ENCODE results near the gene DDAH2. TPM values are rescaled to one million over a fixed set of nuclear protein-coding genes. Genes with fewer than 3 reads are reported as not detected.
A peak's percentile ranks its signal among the peaks of the same experiment; 100 is the strongest.

DDAH2 gene
- total RNA-seq, 1 donor, result 96.6 TPM

DNA sequence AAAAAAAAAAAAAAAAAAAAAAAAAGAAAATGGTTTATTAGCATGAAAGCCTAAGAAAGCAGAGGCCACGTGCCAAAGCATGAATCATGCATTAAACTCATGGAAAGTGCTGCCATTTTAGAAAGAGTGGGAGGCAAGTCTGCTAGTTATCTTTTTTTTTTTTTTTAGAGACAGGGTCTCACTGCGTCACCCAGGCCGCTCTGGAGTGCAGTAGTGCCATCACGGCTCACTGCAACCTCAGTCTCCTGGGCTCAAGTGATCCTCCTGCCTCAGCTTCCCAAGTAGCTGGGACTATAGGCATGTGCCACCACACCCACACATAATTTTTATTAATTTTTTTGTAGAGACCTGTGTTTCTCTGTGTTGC is 42.9 kb upstream of the DDAH2 start:
- H3K4me3 ChIP-seq (ENCODE audit: insufficient read depth, low read length), result no peak overlapping the region
- no peak overlapping the region for H3K4me2 ChIP-seq (ENCODE audit: insufficient read depth, low read length)
- no peaks in the 10 kb centered on the region for H3K9me3 ChIP-seq (ENCODE audit: low read depth, low read length)
- no peaks in the 10 kb centered on the region for H3K79me2 ChIP-seq (ENCODE audit: insufficient read depth, low read length)
- H3K27me3 ChIP-seq (ENCODE audit: insufficient read depth, low read length), result no peaks in the 10 kb centered on the region
- H3K4me1 ChIP-seq (ENCODE audit: insufficient read depth, low read length), result peaks cover 4% of the 10 kb centered on the region
- TF ChIP-seq CTCF (IDR thresholded peaks at IDR 0.05; ENCODE audit: extremely low read depth, low read depth, low read length), result no peak
- H3K27ac ChIP-seq (ENCODE audit: low read depth, low read length), result no peak overlapping the region
- no peaks in the 10 kb centered on the region for H4K20me1 ChIP-seq (ENCODE audit: insufficient read depth, low read length)
- H2AFZ ChIP-seq (ENCODE audit: low read length), result no peak overlapping the region
- H3K36me3 ChIP-seq (ENCODE audit: insufficient read depth, low read length), result no peaks in the 10 kb centered on the region
- peak; percentile 65 for DNase-seq (ENCODE audit: insufficient read length, low spot score, missing footprints)

DNA sequence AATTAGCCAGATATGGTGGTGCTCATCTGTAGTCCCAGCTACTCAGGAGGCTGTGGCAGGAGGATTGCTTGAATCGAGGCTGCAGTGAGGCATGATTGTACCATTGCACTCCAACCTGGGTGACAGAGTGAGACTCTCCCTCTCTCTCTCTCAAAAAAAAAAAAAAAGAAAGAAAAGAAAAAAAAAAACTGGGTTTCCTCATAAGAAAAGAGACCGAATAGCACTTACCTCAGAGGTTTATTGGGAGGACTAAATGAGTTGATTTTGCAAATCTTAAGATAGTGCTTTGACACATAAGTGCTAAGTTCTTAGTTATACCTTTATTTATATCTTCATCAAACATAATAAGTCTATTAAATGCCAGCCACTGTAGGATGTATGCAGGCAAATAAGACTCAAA is 41.8 kb upstream of the DDAH2 start:
- H3K27ac ChIP-seq (ENCODE audit: low read depth, low read length), result no peak overlapping the region
- H3K27me3 ChIP-seq (ENCODE audit: insufficient read depth, low read length), result no peaks in the 10 kb centered on the region
- H3K9me3 ChIP-seq (ENCODE audit: low read depth, low read length), result no peaks in the 10 kb centered on the region
- TF ChIP-seq CTCF (IDR thresholded peaks at IDR 0.05; ENCODE audit: extremely low read depth, low read depth, low read length), result no peak
- H4K20me1 ChIP-seq (ENCODE audit: insufficient read depth, low read length), result no peaks in the 10 kb centered on the region
- no peaks in the 10 kb centered on the region for H3K79me2 ChIP-seq (ENCODE audit: insufficient read depth, low read length)
- peak; percentile 54 for DNase-seq (ENCODE audit: insufficient read length, low spot score, missing footprints)
- H3K36me3 ChIP-seq (ENCODE audit: insufficient read depth, low read length), result no peaks in the 10 kb centered on the region
- H3K4me1 ChIP-seq (ENCODE audit: insufficient read depth, low read length), result peaks cover 4% of the 10 kb centered on the region
- H3K4me3 ChIP-seq (ENCODE audit: insufficient read depth, low read length), result no peak overlapping the region
- H2AFZ ChIP-seq (ENCODE audit: low read length), result no peak overlapping the region
- H3K4me2 ChIP-seq (ENCODE audit: insufficient read depth, low read length), result no peak overlapping the region

- Histone ChIP-seq H3K4me1 (ENCODE audit: insufficient read depth, low read length) (peaks cover 4% of the 10 kb centered on the region), H3K4me3 (ENCODE audit: insufficient read depth, low read length) (no peak overlapping the region), H2AFZ (ENCODE audit: low read length) (no peak overlapping the region), H3K79me2 (ENCODE audit: insufficient read depth, low read length) (no peaks in the 10 kb centered on the region), H3K4me2 (ENCODE audit: insufficient read depth, low read length) (no peak overlapping the region), H3K27me3 (ENCODE audit: insufficient read depth, low read length) (no peaks in the 10 kb centered on the region), H3K9me3 (ENCODE audit: low read depth, low read length) (no peaks in the 10 kb centered on the region), H3K27ac (ENCODE audit: low read depth, low read length) (no peak overlapping the region), H4K20me1 (ENCODE audit: insufficient read depth, low read length) (no peaks in the 10 kb centered on the region), H3K36me3 (ENCODE audit: insufficient read depth, low read length) (no peaks in the 10 kb centered on the region)
- DNase-seq (ENCODE audit: insufficient read length, low spot score, missing footprints), result peak; percentile 97
- peak; percentile 85 for TF ChIP-seq CTCF (IDR thresholded peaks at IDR 0.05; ENCODE audit: extremely low read depth, low read depth, low read length)
These were observed 40.7 kb upstream of the DDAH2 start for GRCh38 chr6:31769684-31770371.

- no peak overlapping the region for H3K27ac ChIP-seq (ENCODE audit: low read depth, low read length)
- no peaks in the 10 kb centered on the region for H3K79me2 ChIP-seq (ENCODE audit: insufficient read depth, low read length)
- TF ChIP-seq CTCF (IDR thresholded peaks at IDR 0.05; ENCODE audit: extremely low read depth, low read depth, low read length), result no peak
- no peaks in the 10 kb centered on the region for H3K36me3 ChIP-seq (ENCODE audit: insufficient read depth, low read length)
- no peaks in the 10 kb centered on the region for H4K20me1 ChIP-seq (ENCODE audit: insufficient read depth, low read length)
- no peaks in the 10 kb centered on the region for H3K27me3 ChIP-seq (ENCODE audit: insufficient read depth, low read length)
- H2AFZ ChIP-seq (ENCODE audit: low read length), result no peak overlapping the region
- H3K4me2 ChIP-seq (ENCODE audit: insufficient read depth, low read length), result no peak overlapping the region
- H3K4me3 ChIP-seq (ENCODE audit: insufficient read depth, low read length), result no peak overlapping the region
- no peaks in the 10 kb centered on the region for H3K9me3 ChIP-seq (ENCODE audit: low read depth, low read length)
- peak; percentile 63 for DNase-seq (ENCODE audit: insufficient read length, low spot score, missing footprints)
- peaks cover 4% of the 10 kb centered on the region for H3K4me1 ChIP-seq (ENCODE audit: insufficient read depth, low read length)
These were observed 39.5 kb upstream of the DDAH2 start for GRCh38 chr6:31768363-31769257.

Measured in osteoblast (primary cell).